Spinal cord (tissue), 10 donors: Measurements from ENCODE around the gene PIGK. TPM values are rescaled to one million over a fixed set of nuclear protein-coding genes. Genes with fewer than 3 reads are reported as not detected.
"Not testable (repeated sequence)": the region's sequence is repeated elsewhere in the genome, so short reads cannot be mapped to it uniquely, and the experiment has no call there.

Experiments
- DNase-seq, 6 donors: peaks; one replicate each; pipeline versions ENCODE4 v3.0.0 to v3.0.0-alpha.2; 2013 to 2015; ENCODE audit warnings: low spot score in 6 of 6, low read depth in 4 of 6
- H3K27ac ChIP-seq: one replicate; pipeline ENCODE4 v1.5.1; 2013; ENCODE audit warnings: low read depth, low read length, control low read depth
- H3K27me3 ChIP-seq: one replicate; pipeline ENCODE4 v1.6.1; 2013; ENCODE audit warnings: low read length; ENCODE audit not compliant: control insufficient read depth, insufficient read depth
- H3K36me3 ChIP-seq: one replicate; pipeline ENCODE4 v1.6.1; 2013; ENCODE audit warnings: low read length; ENCODE audit not compliant: control insufficient read depth, insufficient read depth
- H3K4me1 ChIP-seq: one replicate; pipeline ENCODE4 v1.6.1; 2013; ENCODE audit warnings: low read length; ENCODE audit not compliant: control insufficient read depth, insufficient read depth
- H3K4me3 ChIP-seq: one replicate; pipeline ENCODE4 v1.5.1; 2013; ENCODE audit warnings: low read depth, low read length, control low read depth
- H3K9me3 ChIP-seq: one replicate; pipeline ENCODE4 v1.6.1; 2013; ENCODE audit warnings: low read length; ENCODE audit not compliant: control insufficient read depth, insufficient read depth
- WGBS: methylation state at CpG from one replicate; pipeline ENCODE4 v1.1.5; 2013; ENCODE audit warnings: missing lambda C conversion rate; ENCODE audit not compliant: insufficient coverage; 5-methylcytosine and 5-hydroxymethylcytosine counted together
- polyA plus RNA-seq, 2 donors: library from polyadenylated mRNA; unstranded; fragments of 120-200 nt; gene quantifications; one replicate each; pipeline ENCODE4 v1.2.1, GENCODE V29; 2013; ENCODE audit not compliant: insufficient read length in 2 of 2
- total RNA-seq, 2 donors: library from RNA; depleted of rRNA in 1 of 2; stranded (reverse); fragments of 120-200 nt in 1 of 2; fragments of >200 nt in 1 of 2; gene quantifications; one replicate each; pipeline versions ENCODE4 v1.2.3 to v1.2.4, GENCODE V29; 2013 to 2014
- donor health status: healthy.

The PIGK gene
- total and polyA plus RNA-seq, 4 donors: 28.4 to 48.3 (median 39.3) TPM

DNA sequence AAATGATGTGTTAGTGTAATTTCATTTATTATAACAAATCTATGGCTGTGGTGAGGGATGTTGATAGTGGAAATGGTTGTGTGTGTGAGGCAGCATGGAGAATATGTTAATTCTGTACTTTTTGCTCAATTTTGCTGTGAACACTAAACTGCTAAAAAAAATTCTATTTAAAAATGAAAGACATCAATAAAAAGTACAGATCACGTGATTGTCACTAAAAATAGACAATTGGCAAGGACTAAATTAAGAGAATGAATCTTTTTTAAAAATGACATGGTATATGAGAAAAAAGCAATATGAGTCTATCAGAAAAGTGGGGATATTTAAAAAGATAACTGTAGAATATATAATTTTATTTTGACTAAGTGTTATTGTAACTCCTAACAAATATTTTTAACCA is 15.7 kb upstream of the PIGK start:
- H3K4me1 ChIP-seq: no peaks in the 10 kb centered on the region
- no peak overlapping the region for H3K27ac ChIP-seq
- no peak overlapping the region for H3K4me3 ChIP-seq
- H3K36me3 ChIP-seq: no peaks in the 10 kb centered on the region
- H3K27me3 ChIP-seq: no peaks in the 10 kb centered on the region
- no CpG with 5 or more reads among the region's 1 CpG for WGBS
- no peak for DNase-seq
- H3K9me3 ChIP-seq: no peaks in the 10 kb centered on the region

DNA sequence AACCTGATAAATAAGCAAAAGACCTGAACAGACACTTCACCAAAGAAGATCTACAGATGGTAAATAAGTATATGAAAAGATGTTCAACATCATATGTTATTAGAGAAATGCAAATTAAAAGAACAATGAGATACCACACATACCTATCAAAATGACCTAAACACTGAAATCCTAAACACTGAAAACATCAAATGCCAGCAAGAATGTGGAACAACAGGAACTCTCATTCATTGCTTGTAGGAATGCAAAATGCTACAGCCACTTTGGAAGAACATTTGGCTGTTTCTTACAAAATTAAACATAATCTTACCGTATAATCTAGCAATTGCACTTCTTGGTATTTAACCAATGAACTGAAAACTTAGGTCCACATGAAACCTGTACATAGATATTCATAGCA is 14.9 kb upstream of the PIGK start:
- Histone ChIP-seq H3K4me1 (no peaks in the 10 kb centered on the region), H3K4me3 (no peak overlapping the region), H3K27me3 (no peaks in the 10 kb centered on the region), H3K36me3 (no peaks in the 10 kb centered on the region), H3K9me3 (no peaks in the 10 kb centered on the region), H3K27ac (no peak overlapping the region)
- WGBS: 100% methylated on average over 1 of the region's 1 CpG
- no peak for DNase-seq

DNA sequence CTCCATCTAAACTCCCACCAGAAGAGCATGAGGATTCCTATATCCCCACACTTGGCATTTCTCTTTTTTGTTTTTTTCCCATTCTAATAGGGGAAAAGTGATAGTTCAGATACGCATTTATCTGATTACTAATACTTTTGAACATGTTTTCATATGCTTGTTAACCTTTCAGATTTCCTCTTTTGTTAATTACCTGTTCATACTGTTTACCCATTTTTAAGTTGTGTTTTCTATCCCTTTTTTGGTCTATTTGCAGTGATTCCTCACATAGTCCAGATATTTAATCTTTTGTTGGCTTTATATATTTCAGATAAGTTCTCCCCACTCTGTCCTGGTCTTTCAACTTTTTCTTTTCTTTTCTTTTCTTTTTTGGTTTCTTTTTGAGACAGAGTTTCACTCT is 13.6 kb upstream of the PIGK start:
- H3K4me3 ChIP-seq: no peak overlapping the region
- H3K27ac ChIP-seq: no peak overlapping the region
- no peaks in the 10 kb centered on the region for H3K9me3 ChIP-seq
- no CpG with 5 or more reads among the region's 1 CpG for WGBS
- no peaks in the 10 kb centered on the region for H3K27me3 ChIP-seq
- H3K36me3 ChIP-seq: no peaks in the 10 kb centered on the region
- DNase-seq: no peak
- no peaks in the 10 kb centered on the region for H3K4me1 ChIP-seq

DNA sequence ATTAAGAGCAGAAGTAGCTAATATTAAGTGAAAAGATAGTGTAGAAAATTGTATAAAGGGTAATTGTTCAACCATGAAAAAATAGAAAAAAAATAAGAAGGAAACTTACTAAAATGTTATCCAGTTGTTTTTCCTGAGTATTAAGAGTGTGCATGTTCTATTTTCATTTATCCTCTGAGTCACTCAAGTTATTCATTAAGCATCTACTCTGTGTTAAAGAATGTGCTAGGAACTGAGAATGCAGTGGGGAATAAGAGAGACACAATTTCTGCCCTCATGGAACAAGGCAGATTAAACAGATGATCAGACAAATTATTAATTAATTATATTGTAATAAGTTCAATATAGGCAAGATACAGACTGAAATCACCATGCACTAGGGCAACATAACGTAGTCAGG is 10.8 kb upstream of the PIGK start:
- no peak for DNase-seq
- Histone ChIP-seq H3K27me3 (no peaks in the 10 kb centered on the region), H3K27ac (no peak overlapping the region), H3K9me3 (no peaks in the 10 kb centered on the region), H3K4me1 (no peaks in the 10 kb centered on the region), H3K4me3 (no peak overlapping the region), H3K36me3 (no peaks in the 10 kb centered on the region)
- WGBS: no CpG with 5 or more reads among the region's 1 CpG

DNA sequence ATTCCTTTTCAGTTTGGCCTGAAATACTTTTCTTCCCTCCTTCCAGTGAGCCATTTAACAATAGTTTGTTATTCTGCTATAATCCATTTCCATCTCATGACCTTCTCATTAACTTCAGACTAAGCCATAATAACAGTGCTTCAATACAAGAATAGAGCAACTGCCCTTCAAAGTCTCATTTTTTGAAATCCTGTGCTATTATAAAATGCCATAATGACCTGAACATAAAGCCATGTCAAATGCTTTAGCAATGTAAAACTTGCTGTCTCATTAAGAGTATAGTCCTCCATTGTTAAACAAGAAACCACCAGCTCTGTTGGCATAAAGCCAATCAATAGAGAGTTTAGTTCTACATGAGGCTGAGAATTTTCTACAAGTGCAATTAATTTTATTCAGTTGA is 9.6 kb upstream of the PIGK start:
- DNase-seq: no peak
- Histone ChIP-seq H3K9me3 (no peaks in the 10 kb centered on the region), H3K4me1 (no peaks in the 10 kb centered on the region), H3K4me3 (no peak overlapping the region), H3K36me3 (no peaks in the 10 kb centered on the region), H3K27ac (no peak overlapping the region), H3K27me3 (no peaks in the 10 kb centered on the region)

- Histone ChIP-seq H3K27me3 (no peaks in the 10 kb centered on the region), H3K27ac (no peak overlapping the region), H3K9me3 (no peaks in the 10 kb centered on the region), H3K4me3 (no peak overlapping the region), H3K36me3 (no peaks in the 10 kb centered on the region), H3K4me1 (no peaks in the 10 kb centered on the region)
- no peak for DNase-seq
- WGBS: 42% methylated on average over 2 of the region's 3 CpGs
Measured at GRCh38 chr1:77227381-77227780, 8.2 kb upstream of the PIGK start.

DNA sequence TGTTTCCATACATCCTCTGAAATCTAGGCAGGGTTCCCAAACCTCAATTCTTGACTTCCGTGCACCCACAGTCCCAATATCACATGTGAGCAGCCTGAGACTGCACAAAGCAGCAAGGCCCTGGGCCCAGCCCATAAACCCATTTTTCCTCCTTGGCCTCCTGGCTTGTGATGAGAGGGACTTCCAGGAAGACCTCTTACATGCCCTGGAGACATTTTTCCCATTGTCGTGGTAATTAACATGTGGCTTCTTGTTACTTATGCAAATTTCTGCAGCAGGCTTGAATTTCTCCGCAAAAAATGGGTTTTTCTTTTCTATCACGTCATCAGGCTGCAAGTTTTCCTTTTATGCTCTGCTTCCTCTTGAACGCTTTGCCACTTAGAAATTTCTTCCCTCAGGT is 3.3 kb upstream of the PIGK start:
- no peaks in the 10 kb centered on the region for H3K27me3 ChIP-seq
- no peak overlapping the region for H3K27ac ChIP-seq
- H3K4me3 ChIP-seq: no peak overlapping the region
- no peaks in the 10 kb centered on the region for H3K4me1 ChIP-seq
- no peak for DNase-seq
- H3K36me3 ChIP-seq: peaks cover 4% of the 10 kb centered on the region
- WGBS: 89% methylated on average over 5 of the region's 5 CpGs
- no peaks in the 10 kb centered on the region for H3K9me3 ChIP-seq

GRCh38 chr1:77220687-77221463 is 1.6 kb upstream of the PIGK start:
- Histone ChIP-seq H3K9me3 (no peaks in the 10 kb centered on the region), H3K27me3 (no peaks in the 10 kb centered on the region), H3K4me3 (no peak overlapping the region), H3K36me3 (peaks cover 4% of the 10 kb centered on the region), H3K4me1 (no peaks in the 10 kb centered on the region), H3K27ac (no peak overlapping the region)
- DNase-seq: no peak
- WGBS: 100% methylated on average over 1 of the region's 3 CpGs

DNA sequence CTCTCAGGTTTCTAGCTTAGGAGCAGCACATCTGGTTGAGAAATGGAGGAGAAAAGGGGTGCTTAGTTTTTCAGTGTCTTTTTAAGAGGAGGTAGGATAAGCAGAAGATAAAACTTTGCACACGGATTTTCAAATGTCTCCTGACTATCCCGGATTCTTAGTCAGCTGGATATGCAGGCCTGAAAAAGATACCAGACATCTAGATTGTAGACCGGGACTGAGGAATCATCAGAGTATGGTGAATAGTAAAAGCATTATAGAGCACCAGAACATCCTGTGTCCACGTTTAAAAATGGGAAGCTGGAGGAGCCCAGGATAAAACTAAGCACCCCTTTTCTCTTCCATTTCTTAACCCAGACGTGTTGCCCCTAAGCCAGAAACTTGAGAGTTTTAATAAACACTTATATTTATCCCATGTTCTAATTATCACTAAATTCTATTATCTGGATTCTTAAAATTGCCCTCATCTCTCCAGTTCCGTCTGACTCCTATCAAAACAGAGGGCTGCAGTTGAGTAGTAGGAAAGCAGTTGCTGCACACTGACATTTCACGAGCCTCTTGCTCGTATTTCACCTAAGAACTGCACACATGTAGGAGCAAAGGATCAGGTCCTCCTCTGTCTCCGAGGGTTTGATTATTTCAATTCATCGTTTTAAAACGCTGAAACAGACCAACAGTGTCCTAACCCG is 609 bp downstream of the PIGK start:
- Histone ChIP-seq H3K4me1 (no peaks in the 10 kb centered on the region), H3K36me3 (peaks cover 4% of the 10 kb centered on the region), H3K9me3 (no peaks in the 10 kb centered on the region), H3K27me3 (no peaks in the 10 kb centered on the region), H3K4me3 (peak overlapping the region; percentile 93), H3K27ac (peak overlapping the region; percentile 87)
- WGBS: 10% methylated on average over 10 of the region's 12 CpGs
- peak in 1 of 6 donors; percentile 1 for DNase-seq

GRCh38 chr1:77204043-77204442 is 15.2 kb downstream of the PIGK start:
- H3K4me1 ChIP-seq, DNase-seq, H3K27ac ChIP-seq, H3K9me3 ChIP-seq, H3K36me3 ChIP-seq, H3K4me3 ChIP-seq, H3K27me3 ChIP-seq: not testable (repeated sequence)
- WGBS: 100% methylated on average over 2 of the region's 3 CpGs
